ENCODE results near the gene FRRS1.

The FRRS1 gene, protein sequence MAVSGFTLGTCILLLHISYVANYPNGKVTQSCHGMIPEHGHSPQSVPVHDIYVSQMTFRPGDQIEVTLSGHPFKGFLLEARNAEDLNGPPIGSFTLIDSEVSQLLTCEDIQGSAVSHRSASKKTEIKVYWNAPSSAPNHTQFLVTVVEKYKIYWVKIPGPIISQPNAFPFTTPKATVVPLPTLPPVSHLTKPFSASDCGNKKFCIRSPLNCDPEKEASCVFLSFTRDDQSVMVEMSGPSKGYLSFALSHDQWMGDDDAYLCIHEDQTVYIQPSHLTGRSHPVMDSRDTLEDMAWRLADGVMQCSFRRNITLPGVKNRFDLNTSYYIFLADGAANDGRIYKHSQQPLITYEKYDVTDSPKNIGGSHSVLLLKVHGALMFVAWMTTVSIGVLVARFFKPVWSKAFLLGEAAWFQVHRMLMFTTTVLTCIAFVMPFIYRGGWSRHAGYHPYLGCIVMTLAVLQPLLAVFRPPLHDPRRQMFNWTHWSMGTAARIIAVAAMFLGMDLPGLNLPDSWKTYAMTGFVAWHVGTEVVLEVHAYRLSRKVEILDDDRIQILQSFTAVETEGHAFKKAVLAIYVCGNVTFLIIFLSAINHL

DNA sequence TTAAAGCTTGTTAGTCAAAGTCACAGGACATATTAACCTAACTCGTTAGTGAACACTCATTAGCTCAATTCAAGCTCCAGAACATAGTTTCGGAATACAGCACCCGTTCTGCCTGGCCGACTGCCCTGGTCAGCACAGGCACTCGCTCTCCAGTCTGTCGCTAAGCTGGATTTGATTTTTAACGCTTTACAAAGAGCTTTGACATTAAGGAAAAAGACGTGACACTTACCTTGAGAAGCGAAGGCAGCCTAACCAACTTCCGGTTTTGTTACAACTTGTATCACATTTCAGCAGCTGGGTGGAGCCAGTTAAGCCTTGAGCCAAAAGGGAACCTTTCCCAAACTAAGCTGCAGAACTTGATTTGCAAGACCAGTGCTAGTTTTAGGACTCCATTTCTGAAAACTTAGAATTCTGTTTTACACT lies at the start of gene FRRS1:
Gene FRRS1, minus strand, starts transcription at position 258 of the 423 bp plus-strand sequence. CDS start 17,867 bp downstream, outside the sequence.
- DNase-seq: peak; percentile 88

DNA sequence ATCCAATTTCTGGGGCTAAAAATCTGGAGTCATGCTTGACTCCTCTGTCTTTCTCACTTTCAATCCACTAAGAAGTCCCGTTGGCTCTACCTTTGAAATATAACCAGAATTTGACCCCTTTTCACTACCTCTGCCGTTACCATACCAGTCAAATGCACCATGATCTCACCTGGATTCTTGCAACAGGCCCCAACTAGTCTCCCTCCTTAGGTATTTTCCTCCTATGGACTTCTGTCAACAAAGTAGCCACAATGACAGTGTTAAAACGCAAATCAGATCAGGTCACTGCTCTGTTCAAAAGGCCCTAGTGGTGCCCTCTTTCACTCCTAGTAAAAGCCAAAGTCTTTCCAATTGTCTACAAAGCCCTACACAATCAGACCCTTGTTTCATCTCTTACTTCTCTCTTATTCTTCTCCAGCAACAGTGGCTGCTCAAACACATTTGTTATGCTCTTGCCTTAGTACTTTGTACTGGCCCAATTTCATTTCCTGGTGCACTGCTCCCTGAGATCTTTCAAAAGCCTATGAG lies 48.0 kb upstream of the FRRS1 start:
- no peak for DNase-seq

DNA sequence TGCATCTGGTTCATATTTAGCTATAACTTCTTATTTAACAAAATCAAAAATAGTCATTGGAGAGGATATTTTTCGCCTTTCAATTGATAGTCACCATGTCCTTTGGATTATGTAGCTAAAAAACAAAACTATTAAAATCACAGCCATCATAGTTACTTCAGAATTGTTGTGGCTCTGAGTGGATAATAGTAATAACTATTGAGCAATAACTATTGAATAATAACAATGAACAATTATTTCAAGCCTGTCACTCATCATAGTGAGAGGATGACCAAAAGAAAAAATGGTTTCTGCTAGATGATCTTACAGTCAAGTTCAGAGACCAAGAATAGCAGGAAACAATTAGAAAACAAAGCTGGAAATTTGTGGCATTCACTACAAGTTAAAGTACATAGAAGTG lies 45.3 kb upstream of the FRRS1 start:
- no peak for DNase-seq

DNA sequence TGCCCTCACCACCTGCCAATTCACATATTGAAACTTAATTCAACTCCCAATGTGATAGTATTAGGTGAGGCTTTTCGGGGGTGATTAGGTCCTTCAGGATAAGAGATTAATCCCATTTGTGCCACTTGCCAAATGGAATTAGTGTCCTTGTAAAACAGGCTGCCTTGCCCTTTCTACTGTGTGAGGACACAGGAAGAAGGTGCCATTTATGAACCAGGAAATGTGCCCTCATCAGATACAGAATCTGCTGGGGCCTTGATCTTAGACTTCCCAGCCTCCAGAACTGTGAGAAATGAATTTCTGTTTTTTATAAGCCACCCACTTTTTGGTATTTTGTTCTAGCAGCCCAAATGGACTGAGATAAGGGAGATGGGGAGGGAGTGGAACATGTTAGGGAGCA lies 44.6 kb upstream of the FRRS1 start:
- DNase-seq: no peak

DNA sequence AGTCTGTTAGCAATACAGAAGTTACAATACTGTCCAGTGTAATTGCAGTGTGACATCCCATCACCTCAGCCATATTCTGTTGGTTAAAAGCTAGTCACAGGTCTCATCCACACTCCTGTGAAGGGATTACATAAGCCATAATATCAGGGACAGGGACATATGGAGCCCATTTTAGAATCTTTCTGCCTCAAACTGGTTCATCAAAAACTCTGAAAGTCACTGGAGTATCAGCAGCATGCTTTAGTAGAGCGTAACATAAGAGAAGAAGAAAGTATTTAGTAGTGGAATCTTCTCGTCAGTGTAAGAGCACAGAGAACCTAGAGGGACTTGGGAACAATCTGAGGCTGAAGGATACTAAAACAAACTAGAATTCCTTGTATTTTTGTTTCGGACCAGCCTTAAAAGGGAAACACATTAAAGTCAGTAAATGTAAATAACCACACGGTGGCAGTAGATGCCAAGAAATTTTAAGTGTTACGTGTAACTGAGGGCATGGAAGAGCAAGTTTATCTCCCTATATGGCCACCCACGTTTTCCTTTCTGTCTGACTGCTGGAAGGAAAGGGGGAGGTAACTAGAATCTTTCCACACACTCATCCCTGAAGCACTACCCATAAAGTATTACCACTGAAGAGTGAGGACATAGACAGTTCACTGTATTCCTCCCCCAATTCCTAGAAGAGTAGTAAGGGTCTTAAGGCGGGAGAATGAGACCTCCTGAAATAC lies 42.1 kb upstream of the FRRS1 start:
- peak; percentile 68 for DNase-seq

DNA sequence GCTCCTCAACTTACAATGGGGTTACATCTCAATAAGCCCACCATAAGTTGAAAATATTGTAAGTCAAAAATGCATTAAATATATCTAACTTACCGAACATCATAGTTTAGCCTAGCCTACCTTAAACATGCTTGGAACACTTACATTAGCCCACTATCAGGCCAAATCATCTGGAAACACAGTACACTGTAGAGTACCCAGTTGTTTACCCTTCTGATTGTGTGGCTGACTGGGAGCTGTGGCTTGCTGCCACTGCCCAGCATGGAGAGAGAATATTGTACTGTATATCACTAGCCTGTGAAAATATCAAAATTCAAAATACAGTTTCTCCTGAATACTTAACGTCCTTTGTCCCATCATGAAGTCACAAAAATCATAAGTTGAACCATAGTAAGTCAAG lies 40.4 kb upstream of the FRRS1 start:
- no peak for DNase-seq

DNA sequence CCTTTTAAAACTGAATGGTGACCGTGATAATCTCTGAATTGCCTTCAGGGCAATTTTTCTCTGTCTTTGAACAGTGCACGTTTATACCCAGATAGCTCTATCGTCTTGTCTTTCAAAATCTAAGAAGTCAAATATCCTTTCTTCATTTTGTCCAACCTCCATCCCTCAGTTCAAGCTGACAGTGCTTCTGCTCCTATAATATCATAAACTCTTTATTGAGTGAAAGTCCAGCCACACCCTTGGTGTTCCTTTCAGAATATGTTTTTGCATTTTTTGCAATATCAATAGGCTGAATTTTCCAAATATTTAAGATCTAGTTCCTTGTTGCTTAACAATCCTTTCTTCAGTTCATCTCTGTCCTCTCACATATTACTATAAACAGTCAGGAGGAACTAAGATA lies 35.1 kb upstream of the FRRS1 start:
- no peak for DNase-seq

DNA sequence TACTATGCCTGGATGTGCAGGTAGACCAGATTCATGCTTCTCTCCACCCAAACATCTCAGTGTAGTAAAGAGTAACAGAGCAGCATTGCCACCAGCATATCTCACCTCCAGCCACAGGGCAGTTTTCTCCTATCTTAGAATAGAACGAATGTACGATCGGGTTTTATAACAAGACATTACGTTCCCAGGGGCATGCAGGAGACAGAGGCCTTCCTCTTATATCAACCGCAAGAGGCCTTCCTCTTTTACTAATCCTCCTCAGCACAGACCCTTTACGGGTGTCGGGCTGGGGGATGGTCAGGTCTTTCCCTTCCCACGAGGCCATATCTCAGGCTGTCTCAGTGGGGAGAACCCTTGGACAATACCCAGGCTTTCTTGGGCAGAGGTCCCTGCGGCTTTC lies 27.4 kb upstream of the FRRS1 start:
- peak; percentile 69 for DNase-seq

DNA sequence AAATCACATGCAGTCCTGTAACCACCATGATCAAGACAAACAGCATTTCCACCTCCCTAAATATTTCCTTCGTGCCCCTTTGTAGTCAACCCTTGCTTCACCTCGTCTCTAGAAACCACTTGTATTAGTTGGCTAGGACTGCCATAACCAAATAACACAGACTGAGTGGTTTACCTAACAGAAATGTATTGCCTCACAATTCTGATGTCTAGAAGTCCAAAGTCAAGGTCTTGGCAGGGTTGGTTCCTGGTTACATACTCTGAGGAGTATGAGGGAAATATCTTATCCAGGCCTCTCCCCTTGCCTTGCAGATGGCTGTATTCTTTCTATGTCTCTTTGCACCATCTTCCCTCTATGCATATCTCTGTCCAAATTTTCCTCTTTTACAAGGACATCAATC lies 23.3 kb upstream of the FRRS1 start:
- DNase-seq: no peak

DNA sequence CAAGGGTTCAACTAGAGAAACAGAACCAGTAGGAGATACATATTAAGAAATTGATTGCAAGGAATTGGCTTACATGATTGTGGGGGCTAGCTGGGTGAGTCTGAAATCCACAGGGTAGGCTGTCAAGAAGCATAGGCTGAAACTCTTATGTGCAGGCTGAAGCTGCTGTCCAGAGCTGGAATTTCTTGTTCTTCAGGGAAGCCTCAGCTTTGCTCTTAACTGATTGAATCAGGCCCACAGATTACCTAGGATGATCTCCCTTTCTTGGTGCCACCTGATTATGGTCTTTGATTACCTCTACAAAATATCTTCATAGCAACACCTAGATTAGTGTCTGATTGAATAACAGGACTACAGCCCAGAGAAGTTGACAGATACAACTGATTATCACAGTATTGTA lies 22.5 kb upstream of the FRRS1 start:
- no peak for DNase-seq

DNA sequence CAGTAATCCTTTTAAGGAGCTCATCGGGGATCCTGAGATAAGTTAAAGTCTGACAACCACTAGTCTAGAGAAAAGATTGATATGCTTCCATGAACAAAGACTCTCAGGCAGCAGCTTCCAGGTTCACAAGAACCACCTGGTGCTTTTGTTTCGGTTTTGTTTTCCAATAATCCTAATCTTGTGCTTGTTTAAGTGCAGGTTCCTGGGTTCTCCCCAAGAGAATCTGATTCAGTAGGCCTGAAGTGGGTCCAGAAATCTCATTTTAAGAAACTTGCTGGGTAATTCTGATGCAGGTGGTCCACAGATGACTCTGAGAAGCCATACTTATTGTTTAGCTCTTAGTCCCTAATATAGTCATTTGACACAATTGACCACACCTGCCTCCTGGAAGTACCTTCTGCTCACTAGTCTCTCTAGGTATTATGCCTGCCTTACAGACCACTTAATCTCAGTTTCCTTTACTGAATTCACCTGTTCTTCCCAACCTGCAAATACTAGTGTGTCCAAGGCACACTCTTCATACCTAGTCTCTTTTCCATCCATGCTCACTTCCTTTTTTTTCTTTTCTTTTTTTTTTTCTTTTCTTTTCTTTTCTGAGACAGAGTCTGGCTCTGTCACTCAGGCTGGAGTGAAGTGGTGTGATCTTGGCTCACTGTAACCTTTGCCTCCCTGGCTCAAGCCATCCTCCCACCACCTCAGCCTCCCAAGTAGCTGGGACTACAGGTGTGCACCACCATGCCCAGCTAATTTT lies 20.5 kb upstream of the FRRS1 start:
- DNase-seq: no peak

DNA sequence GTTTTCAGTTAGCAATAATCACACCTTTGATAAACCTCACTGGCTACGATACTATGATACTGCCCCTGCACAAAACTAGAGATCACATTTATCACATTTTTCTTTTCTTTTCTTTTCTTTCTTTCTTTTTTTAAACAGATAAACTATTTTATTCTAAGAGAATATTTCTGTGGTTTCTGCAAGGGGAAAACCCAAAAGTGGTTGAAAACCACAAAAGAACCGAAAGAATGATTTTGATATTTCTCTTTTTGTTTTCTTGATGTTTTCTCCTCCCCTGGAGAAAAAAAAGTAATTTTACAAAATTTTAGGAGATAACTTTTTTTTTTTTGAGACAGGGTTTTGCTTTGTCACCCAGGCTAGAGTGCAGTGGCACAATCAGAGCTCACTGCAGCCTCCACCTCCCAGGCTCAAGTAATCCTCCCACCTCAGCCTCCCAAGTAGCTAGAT lies 18.4 kb upstream of the FRRS1 start:
- DNase-seq: no peak

DNA sequence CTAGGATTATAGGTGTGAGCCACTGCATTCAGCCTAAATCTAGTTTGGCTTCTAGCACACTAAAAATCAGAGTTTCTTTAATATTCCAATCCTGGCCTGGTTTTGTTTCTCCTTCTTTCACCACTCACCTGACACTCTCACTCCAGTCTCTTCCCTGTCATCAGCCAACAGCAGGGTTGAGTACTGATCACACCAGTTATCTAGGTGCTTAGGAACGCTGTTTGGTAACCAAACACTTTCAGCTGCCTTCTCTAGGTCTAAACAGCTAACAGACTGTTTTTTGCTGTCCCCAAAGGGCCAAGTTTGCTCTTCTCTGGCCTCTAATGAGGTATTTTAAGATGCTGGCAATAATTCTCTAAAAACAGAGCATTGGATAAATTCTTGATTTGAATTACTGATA lies 17.7 kb upstream of the FRRS1 start:
- DNase-seq: no peak

DNA sequence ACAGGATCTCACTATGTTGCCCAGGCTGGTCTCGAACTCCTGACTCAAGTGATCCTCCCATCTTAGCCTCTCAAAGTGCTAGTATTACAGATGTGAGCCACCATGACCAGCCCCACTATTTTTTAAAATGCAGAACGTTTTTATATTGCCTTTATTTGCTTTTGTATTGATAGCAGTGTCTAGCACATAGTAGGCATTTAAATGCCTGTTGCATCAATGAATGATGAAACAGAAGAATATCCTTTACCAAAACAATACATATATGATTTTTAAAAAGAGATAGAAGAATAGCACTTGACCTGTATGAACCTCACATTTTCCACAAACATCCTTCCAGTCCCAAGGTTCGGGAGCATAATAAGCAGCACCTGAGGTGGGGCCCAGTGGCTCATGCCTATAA lies 16.5 kb upstream of the FRRS1 start:
- DNase-seq: no peak

DNA sequence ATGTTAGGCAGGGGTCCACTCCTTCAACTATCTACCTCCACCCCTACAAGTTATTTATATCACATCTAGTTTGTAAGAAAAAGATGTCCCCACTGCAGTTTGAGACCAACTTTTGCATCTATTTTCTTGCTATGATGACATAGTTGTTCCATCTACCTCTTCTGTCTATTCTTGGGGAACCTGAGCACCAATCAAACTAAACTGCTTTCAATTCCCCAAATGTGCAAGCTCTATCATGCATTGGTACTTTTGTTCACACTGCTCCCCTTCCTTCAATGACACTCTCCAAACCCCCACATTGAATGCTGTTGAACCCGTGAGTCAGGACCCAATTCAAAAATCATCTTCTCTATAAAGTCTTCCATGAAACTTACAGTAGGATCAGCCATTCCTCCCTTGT lies 16.0 kb upstream of the FRRS1 start:
- DNase-seq: no peak

DNA sequence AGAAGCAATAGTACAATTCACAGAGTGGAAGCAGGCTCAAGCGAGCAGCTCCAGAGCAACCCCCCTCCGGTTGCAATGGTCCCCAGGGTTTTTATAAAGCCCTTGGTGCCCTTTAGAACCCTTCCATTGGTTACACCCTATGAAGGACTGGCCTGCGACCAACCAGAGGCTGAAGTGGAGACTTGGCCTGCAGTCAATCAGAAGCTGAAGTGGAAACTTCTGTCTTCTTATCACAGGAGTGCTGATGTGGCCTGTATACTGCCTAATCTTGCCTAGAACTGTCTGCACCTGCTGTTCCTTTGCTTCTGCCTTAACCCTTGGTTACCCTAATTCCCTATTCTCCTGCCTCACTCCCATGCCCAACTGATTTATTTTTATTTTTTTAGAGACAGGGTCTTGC lies 15.4 kb upstream of the FRRS1 start:
- DNase-seq: no peak

DNA sequence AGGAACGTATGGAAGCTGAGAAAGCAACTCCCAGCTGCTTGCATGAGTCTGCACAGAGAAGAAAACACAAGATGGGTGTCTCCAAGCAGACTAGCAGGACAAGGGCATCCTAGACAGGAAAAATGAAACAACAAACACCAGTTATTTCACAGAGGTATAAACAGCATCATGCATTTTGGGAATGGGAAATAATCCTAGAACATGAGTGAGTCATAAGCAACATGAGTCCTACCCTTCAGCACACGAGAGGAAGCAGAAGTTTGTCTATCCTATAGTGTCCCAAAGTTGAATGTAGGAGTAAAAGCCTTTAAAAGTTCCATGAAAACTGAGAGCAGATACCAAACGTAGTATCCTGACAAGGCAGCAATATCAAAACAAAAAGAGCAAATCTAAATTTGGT lies 11.3 kb upstream of the FRRS1 start:
- no peak for DNase-seq

DNA sequence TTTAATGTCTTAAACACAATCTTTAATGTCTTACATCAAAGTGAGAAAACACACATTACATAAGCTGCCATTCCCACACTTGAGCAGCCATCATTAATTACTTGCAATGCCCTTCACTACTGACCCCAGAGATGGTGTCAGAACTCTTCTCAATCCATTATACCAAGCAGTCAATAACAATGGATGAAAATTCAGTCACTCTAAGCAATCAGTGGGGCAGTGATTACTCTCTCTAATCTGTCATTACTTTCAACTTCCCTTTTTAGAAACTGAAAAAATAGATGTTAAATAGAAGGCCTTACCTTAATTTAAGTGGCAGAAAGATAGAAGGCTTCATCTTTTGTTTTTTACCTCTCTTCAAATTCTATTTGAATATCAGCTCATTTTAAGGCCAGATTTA lies 9.7 kb upstream of the FRRS1 start:
- no peak for DNase-seq

DNA sequence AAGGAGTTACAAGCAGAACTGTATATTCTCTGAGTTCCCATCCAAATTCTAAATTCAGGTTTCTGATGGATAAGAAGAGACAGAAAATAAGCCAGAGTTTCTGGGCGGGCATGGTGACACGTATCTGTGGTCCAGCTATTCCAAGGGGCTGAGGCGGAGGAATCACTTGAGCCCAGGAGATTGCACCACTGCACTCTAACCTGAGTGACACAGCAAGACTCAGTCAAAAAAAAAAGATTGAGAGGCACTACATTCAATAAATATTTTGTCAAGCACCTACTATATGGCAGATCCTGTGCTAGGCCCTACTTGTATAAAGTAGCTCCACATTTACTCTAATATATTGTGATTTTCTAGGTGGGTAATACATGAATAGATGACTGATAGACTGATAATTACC lies 6.4 kb upstream of the FRRS1 start:
- no peak for DNase-seq

DNA sequence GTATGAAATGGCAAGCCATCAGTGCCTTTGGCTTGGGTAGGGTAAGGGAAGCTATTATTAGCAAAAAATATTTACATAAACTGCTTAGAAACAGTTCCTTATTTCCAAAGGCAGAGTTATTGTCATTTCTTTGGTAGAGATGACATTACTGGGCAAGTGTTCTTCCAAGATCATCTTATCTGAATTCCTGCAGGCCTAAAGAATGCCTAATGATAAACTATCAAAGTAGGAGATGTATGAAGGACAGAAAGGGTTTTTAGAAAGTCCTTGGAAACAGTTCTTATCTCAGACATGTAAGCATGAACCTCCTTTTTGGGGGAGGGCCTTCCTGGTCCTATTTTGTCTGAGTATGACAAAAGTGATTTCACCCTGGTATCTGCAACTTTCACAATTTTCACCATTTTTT lies 5.1 kb upstream of the FRRS1 start:
- DNase-seq: no peak

DNA sequence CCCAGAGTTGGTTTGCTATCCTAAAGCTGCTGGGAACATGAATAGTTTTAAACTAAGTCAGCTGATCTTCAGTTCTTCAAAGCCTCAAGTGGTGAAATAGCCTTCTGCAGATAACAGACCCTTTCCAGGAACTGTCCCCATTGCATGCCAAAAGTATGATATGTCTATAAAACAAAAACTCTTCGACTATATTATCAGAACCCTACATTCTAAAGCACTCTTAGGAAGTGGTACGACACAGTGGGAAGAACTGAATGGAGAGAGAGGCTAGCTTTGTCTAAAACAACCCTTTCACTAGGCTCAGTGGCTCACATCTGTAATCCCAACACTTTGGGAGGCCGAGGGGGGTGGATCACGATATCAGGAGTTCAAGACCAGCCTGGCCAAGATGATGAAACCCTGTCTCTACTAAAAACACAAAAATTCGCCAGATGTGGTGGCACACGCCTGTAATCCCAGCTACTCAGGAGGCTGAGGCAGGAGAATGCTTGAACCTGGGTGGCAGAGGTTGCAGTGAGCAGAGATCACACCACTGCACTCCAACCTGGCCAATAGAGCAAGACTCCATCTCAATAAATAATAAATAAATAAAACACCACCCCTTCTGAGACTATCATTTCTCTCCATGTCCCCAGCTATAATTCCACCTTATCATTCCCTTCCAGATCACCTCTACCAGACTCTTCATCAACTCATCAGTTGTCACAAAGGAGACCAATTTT lies 2.2 kb upstream of the FRRS1 start:
- DNase-seq: no peak

DNA sequence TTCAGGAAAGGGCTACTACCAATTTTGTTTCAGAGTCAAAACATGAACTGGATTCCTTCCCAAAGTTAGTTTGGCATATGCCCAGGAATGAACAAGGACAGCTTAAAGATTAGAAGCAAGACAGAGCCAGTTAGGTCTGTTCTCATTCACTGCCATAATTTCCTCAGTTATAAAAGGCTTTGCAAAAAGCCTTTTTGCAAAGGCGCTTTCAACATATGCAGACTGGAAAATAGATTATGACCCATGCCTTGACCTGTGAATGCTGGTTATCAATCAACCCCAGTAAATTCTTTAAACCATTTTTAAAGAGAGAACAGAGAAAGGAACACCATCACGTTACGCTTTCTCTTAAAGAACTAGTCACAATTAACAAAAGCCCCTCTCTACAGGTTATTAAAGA lies 1.7 kb upstream of the FRRS1 start:
- no peak for DNase-seq

All from MV-4-11 (cell line).